AG04450 (cell line): Measurements from ENCODE around the gene UNC5C. TPM values are rescaled to one million over a fixed set of nuclear protein-coding genes. Genes with fewer than 3 reads are reported as not detected.

Experiments
- CTCF ChIA-PET: fragments of 300-600, 350-600 bp; formaldehyde crosslinking; extraction: SDS; loops from one replicate; lab custom pipeline; 2022; ENCODE audit warnings: antibody characterized with exemption, inconsistent platforms; lab: Charles Lee
- POLR2A ChIA-PET: fragments of 350-600 bp; formaldehyde crosslinking; extraction: SDS; loops from one replicate; lab custom pipeline; 2021; ENCODE audit warnings: antibody characterized with exemption, inconsistent platforms; lab: Yijun Ruan, JAX
- DNase-seq: peaks from one replicate; pipeline ENCODE4 v3.0.0-alpha.2; 2011; ENCODE audit warnings: low read depth, low spot score
- H3K27ac ChIP-seq: one replicate; pipeline ENCODE4 v1.5.1; 2012; ENCODE audit warnings: low read depth, low read length, control low read depth
- H3K27me3 ChIP-seq: one replicate; pipeline ENCODE4 v1.6.0; 2012; ENCODE audit warnings: low read length; ENCODE audit not compliant: control insufficient read depth, insufficient read depth
- H3K4me3 ChIP-seq: 2 replicates; pipeline ENCODE4 v1.5.1; 2011; ENCODE audit warnings: mild to moderate bottlenecking, low read depth, low read length, control low read depth
- H3K9me3 ChIP-seq: 2 replicates; pipeline ENCODE4 v1.5.1; 2012; ENCODE audit warnings: low read length; ENCODE audit not compliant: control insufficient read depth, insufficient read depth
- CTCF ChIP-seq: IDR thresholded peaks from 2 replicates; pipeline ENCODE4 v1.5.1; 2011; ENCODE audit warnings: low read depth, low read length, control low read depth, inconsistent platforms
- polyA plus RNA-seq: library from polyadenylated mRNA; depleted of rRNA; stranded (reverse); fragments of >200 nt; gene quantifications from 2 replicates; pipeline ENCODE4 v1.2.3, GENCODE V29; 2011

Gene UNC5C
- polyA plus RNA-seq, 1 experiment: 0.07 TPM

GRCh38 chr4:95204873-95205272 lies 343.9 kb downstream of the UNC5C start:
- Histone ChIP-seq H3K27me3 (no peaks in the 10 kb centered on the region), H3K4me3 (no peak overlapping the region), H3K9me3 (no peaks in the 10 kb centered on the region), H3K27ac (no peak overlapping the region)
- POLR2A ChIA-PET: no interaction called here
- CTCF ChIA-PET: no interaction called here
- DNase-seq: no peak
- TF ChIP-seq CTCF: no peak

GRCh38 chr4:95204267-95204844 lies 344.4 kb downstream of the UNC5C start:
- POLR2A ChIA-PET: no interaction called here
- Histone ChIP-seq H3K9me3 (no peaks in the 10 kb centered on the region), H3K27ac (no peak overlapping the region), H3K27me3 (no peaks in the 10 kb centered on the region), H3K4me3 (no peak overlapping the region)
- no peak for DNase-seq
- no peak for TF ChIP-seq CTCF
- CTCF ChIA-PET: no interaction called here

GRCh38 chr4:95198961-95199360 lies 349.8 kb downstream of the UNC5C start:
- Histone ChIP-seq H3K4me3 (no peak overlapping the region), H3K27ac (no peak overlapping the region), H3K9me3 (no peaks in the 10 kb centered on the region), H3K27me3 (peaks cover 3% of the 10 kb centered on the region)
- DNase-seq: no peak
- POLR2A ChIA-PET: no interaction called here
- CTCF ChIA-PET: no interaction called here
- TF ChIP-seq CTCF: no peak

GRCh38 chr4:95197353-95197752 lies 351.4 kb downstream of the UNC5C start:
- DNase-seq: no peak
- Histone ChIP-seq H3K4me3 (no peak overlapping the region), H3K27me3 (peaks cover 8% of the 10 kb centered on the region), H3K27ac (no peak overlapping the region), H3K9me3 (no peaks in the 10 kb centered on the region)
- ChIA-PET POLR2A (no interaction called here), CTCF (no interaction called here)
- no peak for TF ChIP-seq CTCF

GRCh38 chr4:95193391-95194224 lies 355.2 kb downstream of the UNC5C start:
- ChIA-PET CTCF (no interaction called here), POLR2A (no interaction called here)
- no peak for DNase-seq
- H3K9me3 ChIP-seq: no peaks in the 10 kb centered on the region
- no peak for TF ChIP-seq CTCF
- H3K4me3 ChIP-seq: no peak overlapping the region
- H3K27me3 ChIP-seq: peaks cover 8% of the 10 kb centered on the region
- H3K27ac ChIP-seq: no peak overlapping the region
